Motor neuron (in vitro differentiated cells): ENCODE data around the gene TEX19. TPM values are rescaled to one million over a fixed set of nuclear protein-coding genes. Genes with fewer than 3 reads are reported as not detected.

Experiments
- ATAC-seq, 8 experiments: fragments of 200-7000 bp; cut with Tn5 transposase; replicated peaks in 6 of 8; 2 replicates each; pipeline ENCODE4 v1.8.0; 2021; ENCODE audit warnings: mild to moderate bottlenecking in 8 of 8, moderate library complexity in 8 of 8
- H3K27ac ChIP-seq, 2 donors: fragments of 250-450 bp; sonication (Bioruptor Pico); 2 replicates each; pipeline ENCODE4 v1.9.0; 2021; ENCODE audit warnings: antibody characterized with exemption in 2 of 2, mild to moderate bottlenecking in 2 of 2, moderate library complexity in 1 of 2
- H3K4me1 ChIP-seq, 2 donors: fragments of 250-450 bp; sonication (Bioruptor Pico); replicated peaks in 1 of 2; 2 replicates each; pipeline ENCODE4 v1.6.1; 2021; ENCODE audit warnings: antibody characterized with exemption in 2 of 2, mild to moderate bottlenecking in 2 of 2, moderate library complexity in 1 of 2
- H3K4me3 ChIP-seq, 5 donors: fragments of 250-450 bp; sonication (Bioruptor Pico); 2 replicates each; pipeline ENCODE4 v1.9.0; 2021; ENCODE audit warnings: antibody characterized with exemption in 5 of 5, mild to moderate bottlenecking in 5 of 5, moderate library complexity in 4 of 5
- WGBS, 10 experiments: fragments of 450-650 bp; shearing (Covaris generic); methylation state at CpG; one replicate each; pipeline ENCODE4 v1.0.0; 2022; 5-methylcytosine and 5-hydroxymethylcytosine counted together
- in situ Hi-C, 9 experiments: fragments of 400-800 bp; cut with MboI; loops; one replicate each; pipeline ENCODE4 v1.15.0; 2021; ENCODE audit warnings: low sequenced_read_pairs in 9 of 9, low pct_unique_long_range_greater_than_20kb in 2 of 9; ENCODE audit not compliant: unreplicated experiment in 9 of 9
- total RNA-seq, 8 experiments: library from RNA; unstranded; fragments of 300-600 nt; gene quantifications; 2 replicates each; pipeline versions ENCODE4 v1.2.3 to v1.2.4, GENCODE V29; 2022

TEX19 gene
- total RNA-seq, 8 experiments from 2014 or later, result 0.14 to 0.63 (median 0.25) TPM; not detected in 3

- Histone ChIP-seq H3K4me1 (peaks cover 4 to 12% of the 10 kb centered on the region in 2 donors), H3K27ac (no peak overlapping the region), H3K4me3 (no peak overlapping the region)
- ATAC-seq, result no peak
- in situ Hi-C loops, result loop anchor here in 1 of 9 experiments (10.0 kb wide), 1 partner anchor 58 kb away; the partner anchor contains the start of gene TEX19
- WGBS, 10 experiments, result 67 to 95% (median 92%) methylated on average over 2 to 10 of the region's 29 CpGs; no CpG with 5 or more reads in 1 of the 10 experiments
Measured at GRCh38 chr17:82412535-82413520, 53.8 kb downstream of the TEX19 start.

Other genes with a start within 250 kb of the TEX19 start
- gene CCDC57, start 146.4 kb upstream of the TEX19 start, total RNA-seq, result 10 to 100 TPM; 13.6 to 68.8 (median 26.1) TPM
- gene SLC16A3, start 130.2 kb upstream of the TEX19 start, total RNA-seq, result 100 to 1,000 TPM in 2 of 8 experiments, 10 to 100 TPM in 5, 1 to 10 TPM in 1; 7.6 to 117 (median 16.2) TPM
- gene CSNK1D, start 85.5 kb upstream of the TEX19 start, total RNA-seq, result 100 to 1,000 TPM in 2 of 8 experiments, 10 to 100 TPM in 6; 24.1 to 109 (median 43.9) TPM
- 1 to 10 TPM in 4 of 8 experiments, under 1 TPM in 3, not detected in 1; 0.33 to 3.8 (median 2.0) TPM for gene CD7, start 41.6 kb upstream of the TEX19 start, total RNA-seq
- gene SECTM1, start 25.5 kb upstream of the TEX19 start, total RNA-seq, result 10 to 100 TPM in 2 of 8 experiments, 1 to 10 TPM in 1, under 1 TPM in 4, not detected in 1; 0.22 to 22.4 (median 0.57) TPM
- gene UTS2R, start 12.5 kb downstream of the TEX19 start, total RNA-seq, result under 1 TPM in 3 of 8 experiments, not detected in 5; 0.11 to 0.43 (median 0.13) TPM
- 10 to 100 TPM; 10.3 to 33.4 (median 15.3) TPM for gene HEXD, start 59.1 kb downstream of the TEX19 start, total RNA-seq
- 10 to 100 TPM in 7 of 8 experiments, 1 to 10 TPM in 1; 8.1 to 24.5 (median 20.2) TPM for gene OGFOD3, start 59.3 kb downstream of the TEX19 start, total RNA-seq
- 10 to 100 TPM; 32.0 to 68.0 (median 52.0) TPM for gene CYBC1, start 91.5 kb downstream of the TEX19 start, total RNA-seq
- gene NARF, start 99.5 kb downstream of the TEX19 start, total RNA-seq, result 100 to 1,000 TPM in 3 of 8 experiments, 10 to 100 TPM in 5; 41.4 to 128 (median 70.6) TPM
- gene FOXK2, start 160.5 kb downstream of the TEX19 start, total RNA-seq, result 10 to 100 TPM; 27.6 to 63.7 (median 39.4) TPM